GM18870 (cell line): ENCODE results near the gene PNKP.

Source experiments
- ATAC-seq: cut with Tn5 transposase; IDR thresholded peaks from one replicate; pipeline ENCODE4 v1.9.1; 2021; ENCODE audit warnings: moderate library complexity; ENCODE audit not compliant: unreplicated experiment

PNKP gene

GRCh38 chr19:49847731-49848696 is 19.4 kb downstream of the PNKP start:
- ATAC-seq, result no peak

- ATAC-seq, result no peak
Observed at GRCh38 chr19:49846408-49846807, 21.0 kb downstream of the PNKP start.

DNA sequence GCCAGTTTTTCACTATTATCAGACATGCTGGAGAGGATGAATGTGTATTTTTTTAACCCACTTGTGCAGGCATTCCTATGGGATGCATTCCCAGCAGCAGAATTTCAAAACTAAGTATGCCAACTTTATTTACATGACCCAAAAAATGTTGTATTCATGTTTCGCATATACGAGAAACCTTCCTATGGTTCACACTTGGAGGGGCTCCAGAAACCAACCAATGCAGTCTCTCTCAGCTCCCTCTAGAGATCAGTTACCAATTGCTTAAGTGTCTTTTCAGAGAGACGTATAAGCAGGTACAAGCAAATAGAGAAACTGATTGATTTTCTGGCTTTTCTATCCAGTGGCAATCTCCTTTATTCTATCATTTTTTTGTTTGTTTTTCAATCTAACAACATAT is 22.0 kb downstream of the PNKP start:
- ATAC-seq, result no peak

- ATAC-seq, result no peak
Observed at GRCh38 chr19:49844138-49845095, 23.0 kb downstream of the PNKP start.

DNA sequence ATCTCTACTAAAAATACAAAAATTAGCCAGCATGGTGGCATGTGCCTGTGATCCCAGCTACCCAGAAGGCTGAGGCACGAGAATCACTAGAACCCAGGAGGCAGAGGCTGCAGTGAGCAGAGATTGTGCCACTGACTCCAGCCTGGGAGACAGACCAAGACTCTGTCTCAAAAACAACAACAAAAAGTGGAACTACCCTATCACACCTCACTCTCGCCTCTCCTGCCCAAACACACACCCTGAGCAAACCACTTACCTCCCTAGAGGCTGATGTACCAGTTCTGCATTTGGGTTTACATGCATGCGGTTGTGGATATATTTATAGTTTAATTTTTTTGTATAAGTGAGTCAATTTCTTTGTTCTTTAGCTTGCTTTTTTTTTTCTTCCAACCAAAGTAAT is 24.1 kb downstream of the PNKP start:
- ATAC-seq, result no peak

DNA sequence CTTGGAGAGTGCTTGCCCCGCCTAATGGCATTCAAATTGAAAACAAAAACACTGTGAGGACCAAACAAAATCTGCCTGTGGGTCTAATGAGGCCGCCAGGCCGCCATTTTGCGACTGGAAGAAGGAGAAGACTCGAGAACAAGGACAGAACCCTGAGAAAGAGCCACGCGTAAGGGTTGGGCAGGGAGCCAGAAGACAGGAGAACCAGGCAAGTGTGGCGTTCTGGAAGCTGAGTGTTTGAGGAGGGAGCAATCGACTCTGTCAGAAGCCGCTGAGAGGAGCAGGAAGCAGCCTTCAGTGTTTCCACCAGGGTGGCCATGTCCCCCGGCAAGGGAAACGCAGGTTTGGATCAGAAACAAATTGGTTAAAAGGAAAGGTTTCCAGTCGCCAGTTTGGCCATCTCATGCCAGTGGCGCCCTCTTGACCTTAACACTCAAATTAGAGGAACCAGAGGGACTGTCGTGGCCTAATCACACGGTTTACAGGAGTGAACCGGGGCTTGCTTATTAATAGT is 26.6 kb downstream of the PNKP start:
- no peak for ATAC-seq

- ATAC-seq, result no peak
Observed at GRCh38 chr19:49840321-49840720, 27.1 kb downstream of the PNKP start.

- ATAC-seq, result no peak
Observed at GRCh38 chr19:49839713-49840112, 27.7 kb downstream of the PNKP start.

DNA sequence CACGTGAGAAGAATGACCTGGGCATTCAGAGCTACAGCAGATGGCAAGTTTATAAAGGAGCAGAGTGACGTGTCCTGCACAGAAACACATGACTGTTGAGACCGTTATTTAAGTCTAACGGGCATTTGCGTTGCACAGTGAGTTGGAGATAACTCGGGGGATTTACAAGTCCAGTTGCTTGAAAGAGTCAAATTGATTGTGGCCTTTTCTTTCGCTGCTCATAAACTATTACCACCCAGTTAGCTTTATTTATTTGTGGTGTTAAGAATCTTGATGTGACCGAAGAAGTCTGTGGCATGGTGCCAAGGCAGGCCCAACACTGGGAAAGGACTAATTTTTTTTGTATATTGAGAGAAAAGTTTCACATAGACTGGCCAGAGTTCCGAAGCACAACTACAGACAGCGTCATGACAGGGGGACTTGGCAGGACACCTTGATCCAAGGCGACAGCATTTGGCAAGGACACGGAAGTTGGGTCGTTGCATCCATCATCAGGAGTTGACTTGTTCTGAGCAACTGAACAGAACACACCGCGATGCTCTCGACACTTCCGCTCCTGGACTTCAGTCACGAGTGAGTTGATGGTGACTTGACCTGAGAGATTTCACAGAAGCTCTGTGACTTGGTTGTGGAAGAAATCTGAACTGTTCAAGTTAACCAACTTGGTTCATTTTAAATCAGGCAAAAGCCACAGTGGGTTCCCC is 28.3 kb downstream of the PNKP start:
- no peak for ATAC-seq

DNA sequence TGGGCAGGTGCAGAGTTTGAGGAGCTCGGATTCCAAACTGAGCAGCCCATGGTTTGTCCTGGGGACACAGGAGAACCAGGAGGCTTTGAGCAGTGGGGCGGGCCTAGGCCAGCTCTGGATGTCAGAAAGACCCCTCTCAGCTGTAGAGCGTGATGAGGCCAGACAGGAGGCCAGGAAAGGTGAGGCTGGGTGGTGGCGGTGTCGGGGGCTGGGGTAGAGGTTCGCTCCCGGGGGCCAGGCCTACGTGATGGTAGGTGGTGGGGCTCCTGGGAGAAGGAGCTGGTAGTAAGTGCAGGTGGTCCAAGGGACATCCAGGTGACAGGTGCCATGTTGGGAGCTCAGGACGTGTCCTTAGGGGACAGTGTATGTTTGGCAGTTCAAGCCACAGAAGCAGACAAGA is 30.0 kb downstream of the PNKP start:
- no peak for ATAC-seq

- no peak for ATAC-seq
Observed at GRCh38 chr19:49837009-49837310, 30.4 kb downstream of the PNKP start.

DNA sequence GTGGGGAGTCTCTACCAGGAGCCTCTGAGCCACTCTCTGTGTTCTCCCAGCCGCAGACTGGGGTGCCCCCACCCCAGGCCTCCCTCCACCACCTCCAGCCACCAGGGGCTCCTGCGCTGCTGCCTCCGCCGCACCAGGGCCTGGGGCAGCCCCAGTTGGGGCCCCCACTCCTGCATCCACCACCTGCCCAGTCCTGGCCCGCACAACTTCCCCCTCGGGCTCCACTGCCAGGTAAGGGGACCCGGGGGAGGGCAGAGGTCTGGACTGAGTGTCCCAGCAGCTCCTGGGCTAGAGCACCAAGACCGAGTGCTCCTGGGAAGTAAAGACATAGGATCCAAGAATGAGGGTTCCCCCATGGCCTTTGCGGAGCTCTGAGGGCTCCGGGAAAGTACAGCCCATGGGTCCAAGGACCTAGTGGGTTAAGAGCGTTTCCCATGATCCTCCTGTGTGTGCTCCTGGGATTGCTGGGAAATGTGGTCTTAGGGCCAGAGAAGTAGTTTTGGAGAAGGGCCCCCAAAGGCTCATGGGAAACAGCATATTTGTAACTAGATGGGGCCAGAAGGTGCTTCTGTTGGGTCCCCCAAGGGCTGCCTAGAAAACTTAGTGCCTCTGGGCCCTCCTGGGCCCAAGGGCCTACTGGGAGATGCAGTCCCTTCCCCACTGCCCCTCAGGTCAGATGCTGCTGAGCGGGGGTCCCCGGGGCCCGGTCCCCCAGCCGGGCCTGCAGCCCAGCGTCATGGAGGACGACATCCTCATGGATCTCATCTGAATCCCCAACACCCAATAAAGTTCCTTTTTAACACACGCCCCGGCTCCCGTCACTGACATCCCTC is 31.0 kb downstream of the PNKP start:
- ATAC-seq, result no peak

- no peak for ATAC-seq
Observed at GRCh38 chr19:49835562-49835961, 31.8 kb downstream of the PNKP start.

DNA sequence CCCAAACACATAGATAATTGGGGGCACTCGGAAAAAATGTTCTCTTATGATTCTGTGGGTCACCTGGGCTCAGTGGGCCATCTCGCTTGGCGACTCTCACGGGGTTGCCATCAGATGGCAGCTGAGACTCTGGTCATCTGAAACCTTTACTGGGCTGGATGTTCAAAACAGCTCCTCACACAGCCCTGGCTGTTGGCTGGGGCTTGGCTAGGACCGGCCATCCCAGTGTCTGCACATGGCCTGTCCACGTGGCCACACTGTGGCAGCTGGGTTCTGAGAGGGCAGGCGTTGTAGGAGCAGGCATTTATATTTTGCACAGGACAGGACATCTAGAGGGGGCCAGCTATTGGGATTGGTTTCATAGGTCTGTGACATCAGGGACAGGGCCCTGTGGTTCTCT is 33.8 kb downstream of the PNKP start:
- no peak for ATAC-seq

GRCh38 chr19:49832556-49832955 is 34.8 kb downstream of the PNKP start:
- no peak for ATAC-seq

GRCh38 chr19:49831592-49831991 is 35.8 kb downstream of the PNKP start:
- no peak for ATAC-seq

- ATAC-seq, result no peak
Observed at GRCh38 chr19:49830766-49831165, 36.6 kb downstream of the PNKP start.

DNA sequence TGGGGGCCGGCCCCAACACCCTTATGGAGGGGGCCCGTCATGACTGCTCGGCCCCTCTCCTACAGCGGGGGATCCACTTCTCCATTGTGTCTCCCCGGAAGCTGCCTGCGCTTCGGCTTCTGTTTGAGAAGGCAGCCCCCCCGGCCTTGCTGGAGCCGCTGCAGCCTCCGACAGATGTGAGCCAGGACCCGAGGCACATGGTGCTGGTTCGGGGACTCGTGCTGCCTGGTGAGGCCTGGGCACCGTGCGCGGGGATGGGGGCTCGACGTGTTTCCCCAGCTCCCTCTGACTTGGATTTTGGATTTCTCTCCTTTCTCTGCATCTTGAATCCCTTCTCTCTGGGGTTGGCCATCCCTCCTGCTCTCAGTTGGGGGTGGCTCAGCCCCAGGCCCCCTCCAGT is 37.7 kb downstream of the PNKP start:
- ATAC-seq, result no peak

DNA sequence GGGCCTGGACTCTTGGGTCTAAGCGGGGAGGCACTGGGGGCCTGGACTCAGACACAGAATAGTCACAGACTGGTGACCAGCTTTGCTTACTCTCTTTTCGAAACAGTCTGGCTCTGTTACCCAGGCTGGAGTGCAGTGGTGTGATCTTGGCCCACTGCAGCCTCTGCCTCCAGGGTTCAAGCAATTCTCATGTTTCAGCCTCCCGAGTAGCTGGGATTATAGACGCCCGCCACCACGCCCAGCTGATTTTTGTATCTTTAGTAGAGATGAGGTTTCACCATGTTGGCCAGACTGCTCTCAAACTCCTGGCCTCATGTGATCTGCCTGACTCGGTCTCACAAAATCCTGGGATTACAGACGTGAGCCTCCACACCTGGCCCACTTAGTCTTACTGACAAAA is 38.2 kb downstream of the PNKP start:
- no peak for ATAC-seq

DNA sequence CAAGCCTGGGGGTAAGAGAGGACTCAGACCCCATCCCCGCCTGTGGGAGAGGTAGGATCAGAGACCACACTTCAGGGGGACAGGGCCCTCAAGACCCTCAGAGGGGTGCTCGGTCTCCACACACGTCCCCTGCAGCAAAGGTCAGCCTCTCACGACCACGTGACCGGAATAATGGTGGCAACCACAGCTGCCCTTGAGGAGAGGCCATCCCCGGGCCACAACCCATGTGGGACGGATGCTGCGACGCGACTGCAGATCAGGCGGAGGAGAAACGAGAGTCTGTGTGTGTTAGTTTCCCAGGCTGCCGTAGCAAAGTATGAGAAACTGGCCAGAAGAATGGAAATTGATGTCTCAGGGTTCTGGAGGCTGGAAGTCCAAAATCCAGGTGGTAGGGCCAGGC is 40.3 kb downstream of the PNKP start:
- ATAC-seq, result no peak
